ENCODE results near the gene PGLYRP2.
"Not testable (repeated sequence)": the region's sequence is repeated elsewhere in the genome, so short reads cannot be mapped to it uniquely, and the experiment has no call there.

Gene PGLYRP2

GRCh38 chr19:15488489-15489226 lies 9.4 kb upstream of the PGLYRP2 start:
- no peak for DNase-seq (ENCODE audit: low read depth in 2 of 2)

DNA sequence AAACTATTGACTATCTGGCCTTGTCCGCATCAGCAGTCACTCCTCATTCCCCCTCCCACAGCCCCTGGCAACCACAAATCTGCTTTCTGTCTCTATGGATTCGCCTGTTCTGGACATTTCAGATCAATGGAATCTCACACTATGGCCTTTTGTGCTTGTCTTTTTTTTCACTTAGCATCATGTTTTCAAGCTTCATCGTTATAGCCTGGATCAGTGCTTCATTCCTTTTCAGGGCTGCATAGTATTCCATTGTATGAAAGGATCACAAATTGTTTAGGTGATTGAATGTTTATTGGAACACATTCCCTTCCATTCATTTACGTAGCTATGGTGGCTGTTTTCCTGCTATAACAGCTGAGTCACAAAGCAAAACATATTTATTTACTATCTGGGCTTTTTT lies 7.7 kb upstream of the PGLYRP2 start:
- no peak for DNase-seq (ENCODE audit: low read depth in 2 of 2)

DNA sequence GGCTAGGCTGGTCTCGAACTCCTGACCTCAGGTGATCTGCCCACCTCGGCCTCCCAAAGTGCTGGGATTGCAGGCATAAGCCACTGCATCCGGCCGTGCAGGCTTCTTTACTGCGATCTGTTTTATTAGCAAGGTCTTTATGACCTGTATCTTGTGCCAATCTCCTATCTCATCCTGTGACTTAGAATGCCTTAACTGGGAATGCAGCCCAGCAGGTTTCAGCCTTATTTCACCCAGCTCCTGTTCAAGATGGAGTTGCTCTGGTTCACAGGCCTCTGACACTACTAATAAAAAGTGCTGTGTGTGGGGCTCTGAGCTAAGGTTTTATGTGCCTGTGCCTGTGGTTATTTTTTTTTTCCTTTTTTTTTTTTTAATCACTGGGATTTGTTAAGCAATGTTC lies 6.5 kb upstream of the PGLYRP2 start:
- DNase-seq (ENCODE audit: low read depth in 2 of 2) = not testable (repeated sequence)

DNA sequence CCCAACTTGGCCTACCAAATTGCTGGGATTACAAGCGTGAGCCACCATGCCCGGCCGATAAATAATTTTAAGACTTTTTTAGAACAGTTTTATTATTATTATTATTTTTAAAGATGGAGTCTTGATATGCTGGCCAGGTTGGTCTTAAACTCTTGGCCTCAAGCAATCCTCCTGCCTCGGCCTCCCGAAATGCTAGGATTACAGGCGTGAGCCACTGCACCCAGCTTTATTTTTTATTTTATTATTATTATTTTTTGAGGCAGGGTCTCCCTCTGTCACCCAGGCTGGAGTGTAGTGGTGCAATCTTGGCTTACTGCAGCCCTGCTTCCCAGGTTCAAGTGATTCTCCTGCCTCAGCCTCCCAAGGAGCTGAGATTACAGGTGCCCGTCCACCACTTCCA lies 1.7 kb upstream of the PGLYRP2 start:
- DNase-seq (ENCODE audit: low read depth in 2 of 2) = not testable (repeated sequence)

- no peak for DNase-seq (ENCODE audit: low read depth in 2 of 2)
These were observed 3.0 kb downstream of the PGLYRP2 start for GRCh38 chr19:15476325-15476724.

DNA sequence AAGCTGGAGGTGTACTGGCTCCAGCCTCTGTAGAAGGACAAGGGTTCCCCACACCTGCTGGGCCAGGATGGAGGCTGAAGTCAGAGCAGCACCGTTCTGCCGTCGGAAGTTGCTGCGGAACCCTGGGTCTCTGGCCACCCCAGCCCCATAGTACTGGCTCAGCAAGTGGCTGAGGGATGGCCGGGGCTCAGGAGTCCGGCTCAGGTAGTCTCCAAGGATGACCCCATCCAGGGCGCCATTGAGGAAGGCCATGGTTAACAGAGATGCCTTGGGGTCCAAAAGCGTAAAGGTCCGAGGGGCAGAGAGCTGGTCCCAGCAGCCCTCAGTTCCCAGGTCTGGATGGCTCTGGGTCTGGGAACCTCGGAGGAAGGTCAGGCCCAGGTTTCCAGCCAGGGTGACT lies 3.7 kb downstream of the PGLYRP2 start:
- no peak for DNase-seq (ENCODE audit: low read depth in 2 of 2)

- DNase-seq (ENCODE audit: low read depth in 2 of 2) = no peak
These were observed 4.1 kb downstream of the PGLYRP2 start for GRCh38 chr19:15475169-15475568.

GRCh38 chr19:15473821-15474220 lies 5.5 kb downstream of the PGLYRP2 start:
- DNase-seq (ENCODE audit: low read depth in 2 of 2) = not testable (repeated sequence)

- no peak for DNase-seq (ENCODE audit: low read depth in 2 of 2)
These were observed 7.6 kb downstream of the PGLYRP2 start for GRCh38 chr19:15471639-15472101.

- DNase-seq (ENCODE audit: low read depth in 2 of 2) = no peak
These were observed 9.6 kb downstream of the PGLYRP2 start for GRCh38 chr19:15469513-15470297.

DNA sequence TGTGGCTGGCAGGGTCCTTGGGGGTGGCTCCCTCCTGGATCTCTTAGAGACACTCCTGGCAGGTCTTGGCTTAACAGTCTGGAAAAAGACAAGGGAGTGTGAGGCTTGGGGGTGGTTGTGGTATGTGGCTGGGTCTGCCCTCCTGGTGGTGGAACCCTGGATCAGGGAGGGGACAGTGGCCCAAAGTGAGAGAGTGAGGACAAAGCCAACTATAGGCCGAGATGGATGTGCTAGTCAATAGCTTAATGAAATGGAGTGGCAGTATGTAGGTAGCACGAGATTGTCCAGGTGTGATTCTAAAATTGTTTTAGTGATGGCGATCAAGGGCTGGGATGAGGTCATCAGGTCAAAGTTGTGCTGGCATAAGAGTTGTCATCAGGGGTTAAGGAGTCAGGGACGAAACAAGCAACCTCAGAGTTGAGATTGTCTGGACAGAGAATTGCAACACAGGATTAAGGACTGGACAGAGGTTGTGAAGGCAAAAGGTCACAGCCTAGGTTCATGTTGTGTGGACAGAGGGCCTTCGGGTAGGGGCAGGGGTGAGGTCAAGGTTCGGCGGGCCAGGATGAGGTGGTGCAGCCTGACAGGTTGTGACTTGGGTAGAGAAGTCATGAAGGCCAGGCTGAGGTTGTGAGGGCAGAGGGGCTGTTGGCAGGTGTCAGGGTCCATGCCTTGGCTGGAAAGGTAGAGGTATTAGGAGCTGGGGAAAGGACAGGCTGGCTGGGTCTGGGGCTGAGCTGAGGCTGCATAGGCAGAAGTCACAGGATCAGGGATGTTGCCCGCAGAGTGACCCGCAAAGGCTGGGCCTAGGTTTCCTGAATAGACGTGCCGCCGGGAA lies 10.4 kb downstream of the PGLYRP2 start:
- no peak for DNase-seq (ENCODE audit: low read depth in 2 of 2)

DNA sequence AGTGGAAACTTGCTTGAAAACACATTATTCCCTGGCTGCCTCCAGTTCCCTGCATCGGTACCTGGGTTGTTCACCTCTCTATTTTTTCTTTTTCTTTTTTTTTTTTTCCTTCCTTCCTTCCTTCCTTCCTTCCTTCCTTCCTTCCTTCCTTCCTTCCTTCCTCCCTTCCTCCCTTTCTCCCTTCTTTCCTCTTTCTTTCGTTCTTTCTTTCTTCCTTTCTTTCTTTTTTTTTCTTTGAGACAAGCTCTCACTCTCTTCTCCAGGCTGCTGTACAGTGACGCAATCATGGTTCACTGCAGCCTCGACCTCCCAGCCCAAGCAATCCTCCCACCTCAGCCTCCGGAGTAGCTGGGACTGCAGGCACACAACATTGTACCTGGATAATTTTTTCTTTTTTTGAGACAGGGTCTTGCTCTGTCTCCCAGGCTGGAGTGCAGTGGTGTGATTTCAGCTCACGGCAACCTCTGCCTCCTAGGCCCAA lies 11.5 kb downstream of the PGLYRP2 start:
- no peak for DNase-seq (ENCODE audit: low read depth in 2 of 2)

- peak in 1 of 2 donors; percentile 37 for DNase-seq (ENCODE audit: low read depth in 2 of 2)
These were observed 12.2 kb downstream of the PGLYRP2 start for GRCh38 chr19:15466851-15467733.

DNA sequence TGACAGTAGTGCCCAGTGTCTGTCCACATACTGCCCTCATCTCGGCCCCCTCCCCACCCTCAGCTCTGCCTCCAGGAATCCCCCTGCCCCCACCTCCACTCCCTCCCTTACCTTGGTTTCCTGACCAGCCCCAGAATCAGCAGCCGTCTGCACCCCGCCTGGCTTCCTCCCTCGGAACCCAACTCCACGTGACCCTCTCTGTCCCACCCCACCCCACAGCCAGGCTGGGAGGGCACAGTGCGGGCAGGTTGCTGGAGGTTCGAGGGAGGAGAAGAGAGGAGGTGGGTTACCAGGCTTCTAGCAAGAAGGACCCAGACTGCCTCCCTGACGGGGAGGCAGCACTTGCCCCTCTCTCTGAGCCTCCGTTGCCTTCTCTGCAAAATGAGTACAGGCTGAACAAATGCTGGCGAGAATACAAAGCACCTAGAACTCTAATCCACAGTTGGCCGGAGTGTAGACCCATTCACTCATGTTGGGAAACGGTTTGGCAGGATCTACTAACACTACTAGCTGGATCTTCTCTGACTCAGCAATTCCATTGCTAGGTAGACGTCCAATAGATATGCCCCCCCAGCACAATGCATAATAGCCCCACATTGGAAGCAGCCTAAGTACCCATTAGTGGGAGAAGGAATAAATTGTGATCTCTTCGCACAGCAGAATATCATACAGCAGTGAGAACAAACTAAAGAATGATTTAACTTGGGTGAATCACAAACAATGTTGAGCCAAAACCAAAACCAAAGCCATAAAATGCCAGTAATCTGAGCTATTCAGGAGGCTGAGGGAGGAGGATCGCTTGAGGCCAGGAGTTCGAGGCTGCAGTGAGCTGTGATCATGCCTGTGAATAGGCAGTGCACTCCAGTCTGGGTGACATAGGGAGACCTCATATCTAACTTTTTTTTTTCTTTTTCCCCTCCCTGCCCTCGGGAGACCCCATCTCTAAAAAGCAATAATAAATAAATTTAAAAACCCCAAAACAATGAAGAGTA lies 14.6 kb downstream of the PGLYRP2 start, which contains the start of gene RASAL3:
Gene RASAL3 (minus strand): TSS at position 151 of the 992 bp plus-strand sequence. CDS start 186 bp downstream, outside the sequence.
- peak; percentile 55 to 61 for DNase-seq (ENCODE audit: low read depth in 2 of 2)

GRCh38 chr19:15463861-15464371 lies 15.4 kb downstream of the PGLYRP2 start:
- peak; percentile 58 to 60 for DNase-seq (ENCODE audit: low read depth in 2 of 2)

DNA sequence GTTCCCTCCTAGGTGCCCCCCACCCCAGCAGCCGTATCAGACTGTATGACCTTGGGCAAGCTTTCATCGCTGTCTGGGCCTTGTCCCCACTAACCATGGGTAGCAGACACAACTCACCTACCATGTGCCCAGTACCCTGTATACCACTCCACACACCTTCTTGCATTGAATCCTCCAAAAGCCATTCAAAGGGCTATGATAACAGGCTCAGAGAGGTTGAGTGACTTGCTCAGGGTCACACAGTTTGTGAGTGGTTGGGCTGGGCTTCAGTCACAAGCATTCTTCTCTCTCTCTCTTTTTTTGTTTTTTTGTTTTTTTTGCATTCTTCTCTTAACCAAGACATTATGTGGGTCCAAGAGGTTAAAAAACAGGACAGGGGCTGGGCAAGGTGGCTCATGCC lies 17.6 kb downstream of the PGLYRP2 start:
- DNase-seq (ENCODE audit: low read depth in 2 of 2) = no peak

DNA sequence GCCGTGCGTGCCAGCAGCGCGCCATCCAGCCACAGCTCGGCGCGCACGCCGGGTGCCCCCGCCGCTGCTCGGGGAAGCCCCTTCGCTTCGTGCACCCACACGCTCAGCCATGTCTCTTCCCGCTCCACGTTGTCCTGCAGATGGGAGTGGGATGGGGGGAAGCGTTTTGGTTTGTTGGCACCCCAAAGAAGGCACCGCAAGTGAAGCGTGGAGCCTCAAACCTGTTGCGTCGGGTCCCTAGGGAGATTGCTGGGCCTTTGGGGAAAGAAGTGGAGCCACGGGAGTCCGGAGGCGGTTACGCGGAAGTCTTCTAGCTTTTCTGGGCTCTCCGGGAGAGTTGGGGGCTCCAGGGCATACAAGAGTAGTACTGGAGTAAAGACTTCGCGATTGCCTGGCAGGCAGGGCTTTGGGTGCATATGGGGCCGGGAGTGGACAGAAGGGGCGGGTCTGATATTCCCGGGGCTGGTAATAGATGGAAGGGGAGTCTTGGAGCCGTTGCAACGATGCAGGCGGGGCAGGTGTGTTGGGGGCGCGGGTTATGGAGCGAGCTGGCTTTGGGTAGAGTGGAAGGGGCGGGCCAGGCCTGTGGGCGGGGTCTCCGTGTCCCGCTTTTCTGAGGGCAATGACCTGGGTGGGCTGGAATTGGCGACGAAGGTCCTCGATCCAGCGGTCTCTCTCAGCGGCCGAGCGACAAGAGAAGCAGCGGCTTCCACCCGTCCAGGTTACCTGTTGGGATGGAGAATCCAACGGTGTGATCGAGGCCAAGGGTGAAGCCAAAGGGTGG lies 21.4 kb downstream of the PGLYRP2 start:
- DNase-seq (ENCODE audit: low read depth in 2 of 2) = no peak

DNA sequence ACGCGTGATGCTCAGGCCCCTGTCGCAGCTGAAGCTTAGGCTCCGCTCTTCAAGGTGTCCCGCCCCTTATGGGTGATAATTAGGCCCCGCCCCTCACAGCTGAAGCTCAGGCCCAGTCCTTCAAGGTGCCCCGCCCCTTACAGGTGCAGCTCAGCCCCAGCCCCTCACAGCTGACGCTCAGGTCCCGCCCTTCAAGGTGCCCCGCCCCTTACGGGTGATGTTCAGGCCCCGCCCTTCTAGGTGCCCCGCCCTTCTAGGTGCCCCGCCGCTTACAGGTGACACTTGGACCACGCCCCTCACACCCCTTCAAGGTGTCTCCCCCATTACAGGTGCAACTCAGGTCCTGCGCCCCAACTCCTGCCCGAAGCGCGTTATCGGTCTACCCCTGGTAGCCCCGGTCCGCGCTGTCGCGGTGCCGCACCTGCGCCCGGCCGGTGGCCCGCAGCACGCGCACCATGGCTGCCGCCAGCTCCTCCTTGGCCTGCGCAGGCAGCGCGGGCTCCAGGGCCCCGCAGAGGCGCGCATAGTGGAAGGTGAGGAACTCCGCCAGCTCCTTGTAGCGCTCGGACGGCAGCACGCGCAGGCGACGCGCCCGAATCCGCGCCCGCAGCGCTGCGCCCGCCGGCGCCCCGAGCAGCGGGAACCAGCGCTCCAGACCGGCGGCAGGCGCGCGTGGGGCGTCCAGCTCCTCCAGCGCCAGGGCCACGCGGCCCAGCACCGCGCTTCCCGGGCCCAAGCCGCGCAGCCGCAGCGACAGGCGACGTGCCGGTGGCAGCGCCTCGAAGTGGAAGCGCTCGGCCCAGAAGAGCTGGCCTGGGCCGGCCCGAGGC lies 22.2 kb downstream of the PGLYRP2 start:
- no peak for DNase-seq (ENCODE audit: low read depth in 2 of 2)

Data from stimulated activated CD8-positive, alpha-beta memory T cell treated with anti-CD3 and anti-CD28 coated beads, Interleukin-2, amount 100 ng/mL, for 48 hours (primary cell).